Kidney (tissue), 14 donors: ENCODE results near the gene PKNOX2. TPM values are rescaled to one million over a fixed set of nuclear protein-coding genes. Genes with fewer than 3 reads are reported as not detected.

Experiments used
- DNase-seq, 5 donors: peaks; one replicate each; pipeline ENCODE4 v3.0.0-alpha.2; 2013 to 2020
- FAIRE-seq: peaks from 2 replicates; lab custom pipeline; 2012; peaks lifted over from hg19 to GRCh38; lab: Jason Lieb, UNC
- H3K27ac ChIP-seq, 2 donors: one replicate each; pipeline ENCODE4 v1.7.0; 2013; ENCODE audit warnings: low read depth in 2 of 2, low read length in 2 of 2, inconsistent platforms in 1 of 2
- H3K27me3 ChIP-seq: one replicate; pipeline ENCODE4 v1.7.1; 2013; ENCODE audit warnings: low read length, inconsistent platforms; ENCODE audit not compliant: control insufficient read depth, insufficient read depth
- H3K36me3 ChIP-seq, 3 donors: one replicate each; pipeline versions ENCODE4 v1.7.0 to v1.7.1; 2013; ENCODE audit warnings: low read length in 3 of 3, control low read depth in 1 of 3, inconsistent platforms in 1 of 3; ENCODE audit not compliant: insufficient read depth in 3 of 3, control insufficient read depth in 2 of 3
- H3K4me1 ChIP-seq, 3 donors: one replicate each; pipeline versions ENCODE4 v1.7.0 to v1.7.1; 2013; ENCODE audit warnings: low read length in 3 of 3, inconsistent platforms in 1 of 3, low read depth in 1 of 3; ENCODE audit not compliant: control insufficient read depth in 2 of 3, insufficient read depth in 2 of 3
- H3K4me3 ChIP-seq, 3 donors: one replicate each; pipeline versions ENCODE4 v1.7.0 to v1.8.1; 2013; ENCODE audit warnings: low read length in 3 of 3, control low read depth in 1 of 3, inconsistent platforms in 1 of 3
- H3K9ac ChIP-seq, 3 donors: one replicate each; pipeline versions ENCODE4 v1.7.0 to v1.7.1; 2013; ENCODE audit warnings: low read length in 3 of 3, control low read depth in 1 of 3, inconsistent platforms in 1 of 3
- H3K9me3 ChIP-seq, 3 donors: one replicate each; pipeline versions ENCODE4 v1.7.0 to v1.7.1; 2013; ENCODE audit warnings: low read length in 3 of 3, control low read depth in 1 of 3, inconsistent platforms in 1 of 3; ENCODE audit not compliant: control insufficient read depth in 2 of 3, insufficient read depth in 1 of 3
- CTCF ChIP-seq: IDR thresholded peaks from 3 replicates; pipeline ENCODE4 v1.5.1; 2012; ENCODE audit warnings: mild to moderate bottlenecking, moderate library complexity, borderline replicate concordance; ENCODE audit not compliant: insufficient read depth; ENCODE audit errors: extremely low read depth
- intact Hi-C: fragments of 100-400 bp; cut with DNase I; formaldehyde crosslinking; loops from one replicate; pipeline ENCODE4 v1.11.1; 2022
- polyA plus RNA-seq: library from polyadenylated mRNA; stranded (reverse); fragments of 350-450 nt; fragmentation: Illumina TruSeq; extraction: RNeasy Lipid Tissue Mini Kit (QIAGEN cat#74804); gene quantifications from one replicate; pipeline ENCODE4 v1.2.3, GENCODE V29; 2014; ENCODE audit warnings: low read depth, low replicate concordance; ENCODE audit not compliant: insufficient read depth
- total RNA-seq: library from RNA; stranded (reverse); fragmentation: NEBNext Ultra II Directional; extraction: Animal tissue kit (Norgen Biotek cat#: 25700); gene quantifications from one replicate; pipeline ENCODE4 v1.2.1, GENCODE V29; 2021
- donor health status: control.
- donor health status: control.
- donor health status: control.
- donor health status: control.
- donor health status: control.
- donor health status: DM: yes; HTN: yes; CAD: no.
- donor health status: Normal renal cell carcinoma (clear cell type).

PKNOX2 gene
- total and polyA plus RNA-seq, 2 donors from 2014 or later = 1.5 to 6.0 TPM

DNA sequence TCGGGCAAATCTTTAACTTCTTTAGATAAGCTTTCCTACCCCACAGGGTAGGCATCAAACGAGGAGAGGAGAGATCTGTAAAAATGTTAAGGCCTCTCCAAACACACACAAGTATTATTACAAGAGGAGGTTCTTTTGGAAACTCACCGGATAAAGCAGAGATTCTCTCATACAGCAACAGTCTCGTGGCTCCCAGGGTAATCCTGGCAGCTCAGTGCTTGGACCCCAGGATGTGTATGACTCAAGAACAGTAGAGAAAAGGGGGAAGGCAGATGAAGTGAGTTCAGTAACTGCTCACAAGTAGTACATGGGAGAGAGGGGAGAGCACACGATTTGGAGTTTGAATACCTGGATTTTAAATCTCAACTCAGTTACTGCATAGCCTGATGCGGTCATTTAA lies 210.6 kb downstream of the PKNOX2 start:
- no peak for FAIRE-seq
- intact Hi-C loops = no loop called here
- no peak for TF ChIP-seq CTCF
- no peak overlapping the region for H3K4me3 ChIP-seq
- no peak overlapping the region for H3K27ac ChIP-seq
- peaks cover 2 to 6% (median 5%) of the 10 kb centered on the region in 3 donors for H3K4me1 ChIP-seq
- DNase-seq = no peak
- H3K9ac ChIP-seq = no peak overlapping the region
- no peaks in the 10 kb centered on the region for H3K9me3 ChIP-seq
- H3K27me3 ChIP-seq = no peaks in the 10 kb centered on the region
- no peaks in the 10 kb centered on the region for H3K36me3 ChIP-seq

- H3K9ac ChIP-seq = peak overlapping the region in 1 of 3 donors; percentile 40
- peak in 4 of 5 donors; percentile 90 to 94 (median 91) for DNase-seq
- no peak for FAIRE-seq
- H3K36me3 ChIP-seq = no peaks in the 10 kb centered on the region
- no peak overlapping the region for H3K27ac ChIP-seq
- peaks cover 2 to 6% (median 5%) of the 10 kb centered on the region in 3 donors for H3K4me1 ChIP-seq
- intact Hi-C loops = no loop called here
- H3K27me3 ChIP-seq = no peaks in the 10 kb centered on the region
- no peak overlapping the region for H3K4me3 ChIP-seq
- no peaks in the 10 kb centered on the region for H3K9me3 ChIP-seq
- TF ChIP-seq CTCF = no peak
Observed at GRCh38 chr11:125376117-125376516, 211.6 kb downstream of the PKNOX2 start.

GRCh38 chr11:125376856-125377255 lies 212.3 kb downstream of the PKNOX2 start:
- Histone ChIP-seq H3K27me3 (no peaks in the 10 kb centered on the region), H3K27ac (no peak overlapping the region)
- TF ChIP-seq CTCF = no peak

DNA sequence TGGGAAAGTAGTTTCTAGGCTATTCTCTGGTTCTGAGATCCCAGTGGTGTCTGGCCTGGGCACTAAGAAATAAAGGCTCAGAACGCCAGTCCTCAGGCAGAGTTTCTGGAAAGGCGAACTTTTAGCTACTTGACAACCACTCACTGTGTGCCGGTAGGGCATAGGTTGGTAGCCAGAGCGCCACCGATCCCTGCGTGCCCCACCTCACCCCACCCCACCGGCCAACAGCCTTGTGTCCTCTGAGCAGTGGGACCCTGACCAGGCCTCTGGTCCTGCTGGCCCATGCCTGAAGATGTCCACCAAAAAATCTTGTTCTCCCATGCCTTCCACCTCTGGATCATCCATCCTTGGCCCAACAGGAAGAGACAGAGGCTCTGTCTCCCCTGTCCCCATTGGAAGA lies 213.5 kb downstream of the PKNOX2 start:
- H3K4me3 ChIP-seq = no peak overlapping the region
- H3K27ac ChIP-seq = no peak overlapping the region
- H3K4me1 ChIP-seq = peaks cover 2 to 12% (median 5%) of the 10 kb centered on the region in 3 donors
- no peaks in the 10 kb centered on the region for H3K36me3 ChIP-seq
- FAIRE-seq (no peak), DNase-seq (no peak)
- intact Hi-C loops = no loop called here
- TF ChIP-seq CTCF = no peak
- no peak overlapping the region for H3K9ac ChIP-seq
- no peaks in the 10 kb centered on the region for H3K27me3 ChIP-seq
- no peaks in the 10 kb centered on the region for H3K9me3 ChIP-seq

More at GRCh38 chr11:125376856-125377255, 212.3 kb downstream of the PKNOX2 start:
- intact Hi-C loops = no loop called here
- Histone ChIP-seq H3K9ac (no peak overlapping the region), H3K4me1 (peaks cover 2 to 6% (median 5%) of the 10 kb centered on the region in 3 donors), H3K9me3 (no peaks in the 10 kb centered on the region), H3K36me3 (no peaks in the 10 kb centered on the region), H3K4me3 (no peak overlapping the region)
- DNase-seq (no peak), FAIRE-seq (no peak)
